Activated CD8-positive, alpha-beta T cell treated with anti-CD3 and anti-CD28 coated beads, Interleukin-2, amount 10 ng/mL, durations not matched to agents 7 days and 5 days (primary cell): ENCODE data around the gene TESK1. TPM values are rescaled to one million over a fixed set of nuclear protein-coding genes. Genes with fewer than 3 reads are reported as not detected.

ENCODE experiments used
- ATAC-seq: fragments of 150-1000 bp; cut with Tn5 transposase; one replicate; pipeline ENCODE4 v1.10.0; 2021; ENCODE audit warnings: moderate library complexity
- CTCF ChIA-PET: fragments of 350-600 bp; sonication (Branson Sonifier 250); formaldehyde crosslinking; loops from one replicate; lab custom pipeline; 2021; ENCODE audit warnings: antibody characterized with exemption; lab: Charles Lee
- POLR2A ChIA-PET: fragments of 350-600 bp; sonication (Branson Sonifier 250); formaldehyde crosslinking; loops from one replicate; lab custom pipeline; 2021; ENCODE audit warnings: antibody characterized with exemption; lab: Charles Lee
- DNase-seq: peaks from one replicate; pipeline ENCODE4 v3.0.0-alpha.2; 2020
- H3K27ac Mint-ChIP-seq: one replicate; pipeline ENCODE4 v1.8.0; 2021; ENCODE audit warnings: mild to moderate bottlenecking, mixed read lengths
- H3K27me3 Mint-ChIP-seq: one replicate; pipeline ENCODE4 v1.8.0; 2021; ENCODE audit warnings: low read depth, mixed read lengths
- H3K36me3 Mint-ChIP-seq: one replicate; pipeline ENCODE4 v1.8.0; 2021; ENCODE audit warnings: low read depth, mixed read lengths
- H3K4me1 Mint-ChIP-seq: one replicate; pipeline ENCODE4 v1.8.0; 2021; ENCODE audit warnings: low read depth, mixed read lengths
- H3K4me3 Mint-ChIP-seq: one replicate; pipeline ENCODE4 v1.8.0; 2021; ENCODE audit warnings: mild to moderate bottlenecking, mixed read lengths
- H3K9me3 Mint-ChIP-seq: one replicate; pipeline ENCODE4 v1.8.0; 2022; ENCODE audit warnings: mixed read lengths; ENCODE audit not compliant: insufficient read depth
- microRNA-seq: library from miRNA; unstranded; fragments of <30 nt; microRNA quantifications from one replicate; pipeline ENCODE4 v1.2.0, GENCODE V29; 2022
- total RNA-seq, 2 experiments: library from RNA; stranded (reverse); gene quantifications; one replicate each; pipeline ENCODE4 v1.2.3, GENCODE V29; 2021

The TESK1 gene
- total RNA-seq, 2 experiments from 2014 or later: 41.6 to 47.1 TPM

- H3K4me1 Mint-ChIP-seq: peaks cover 62% of the 10 kb centered on the region
- H3K4me3 Mint-ChIP-seq: peak within 1 kb of the TSS; percentile 92
- no peaks in the 10 kb centered on the region for H3K9me3 Mint-ChIP-seq
- POLR2A ChIA-PET: interaction anchor here (0.6 to 3.8 kb wide), 15 partner anchors 8 to 554 kb away, joined by 3 to 59 read pairs (median 5); partner anchors contain the start of genes ARHGEF39, CA9, CREB3 and GBA2
- H3K27ac Mint-ChIP-seq: peak within 1 kb of the TSS; percentile 97
- CTCF ChIA-PET: interaction anchor here (0.7 to 12.4 kb wide), 29 partner anchors 10 to 171 kb away, joined by 3 to 214 read pairs (median 5); partner anchors contain the start of genes CD72, CREB3, RGP1 and SIT1
- peak; percentile 94 for DNase-seq
- peak; percentile 92 for ATAC-seq
- peaks cover 37% of the 10 kb centered on the region for H3K36me3 Mint-ChIP-seq
- peaks cover 3% of the 10 kb centered on the region for H3K27me3 Mint-ChIP-seq
Observed at GRCh38 chr9:35657546-35658136, 52.6 kb downstream of the TESK1 start, which contains the start of gene RMRP. Gene RMRP (minus strand): TSS chr9:35658019.

GRCh38 chr9:35658137-35658967 lies 53.3 kb downstream of the TESK1 start, which contains the start of gene CCDC107:
Gene CCDC107 (plus strand): TSS chr9:35658292. CDS start chr9:35658380, 88 bp downstream.
- no peaks in the 10 kb centered on the region for H3K9me3 Mint-ChIP-seq

GRCh38 chr9:35658968-35659220 lies 53.8 kb downstream of the TESK1 start:
- H3K36me3 Mint-ChIP-seq: peaks cover 46% of the 10 kb centered on the region
- POLR2A ChIA-PET: interaction anchor here (1.1 to 3.8 kb wide), 6 partner anchors 9 to 69 kb away, joined by 3 to 59 read pairs (median 8); no protein-coding TSS in a partner anchor

More at GRCh38 chr9:35658137-35658967, 53.3 kb downstream of the TESK1 start, which contains the start of gene CCDC107:
- DNase-seq (peak; percentile 84), ATAC-seq (peak; percentile 73)
- H3K27ac Mint-ChIP-seq: peak within 1 kb of the TSS; percentile 97
- peaks cover 3% of the 10 kb centered on the region for H3K27me3 Mint-ChIP-seq
- ChIA-PET CTCF (interaction anchor here (0.7 to 12.4 kb wide), 34 partner anchors 11 to 563 kb away, joined by 3 to 214 read pairs (median 5); partner anchors contain the start of genes CA9, CD72, CREB3 and RGP1), POLR2A (interaction anchor here (0.6 to 3.8 kb wide), 15 partner anchors 7 to 555 kb away, joined by 3 to 59 read pairs (median 5); partner anchors contain the start of genes ARHGEF39, CA9, CREB3 and GBA2)
- peaks cover 69% of the 10 kb centered on the region for H3K4me1 Mint-ChIP-seq
- H3K4me3 Mint-ChIP-seq: peak within 1 kb of the TSS; percentile 92
- H3K36me3 Mint-ChIP-seq: peaks cover 44% of the 10 kb centered on the region

GRCh38 chr9:35659340-35659739 lies 54.3 kb downstream of the TESK1 start:
- no peaks in the 10 kb centered on the region for H3K9me3 Mint-ChIP-seq
- peaks cover 79% of the 10 kb centered on the region for H3K4me1 Mint-ChIP-seq
- peak overlapping the region; percentile 92 for H3K4me3 Mint-ChIP-seq
- peaks cover 3% of the 10 kb centered on the region for H3K27me3 Mint-ChIP-seq
- ATAC-seq (no peak), DNase-seq (no peak)
- ChIA-PET POLR2A (interaction anchor here (1.1 to 3.8 kb wide), 6 partner anchors 10 to 69 kb away, joined by 3 to 59 read pairs (median 8); no protein-coding TSS in a partner anchor), CTCF (interaction anchor here (0.9 to 12.4 kb wide), 18 partner anchors 10 to 564 kb away, joined by 3 to 214 read pairs (median 14); partner anchors contain the start of genes CA9, CD72, CREB3 and SIT1)
- peaks cover 46% of the 10 kb centered on the region for H3K36me3 Mint-ChIP-seq
- peak overlapping the region; percentile 97 for H3K27ac Mint-ChIP-seq

More at GRCh38 chr9:35658968-35659220, 53.8 kb downstream of the TESK1 start:
- H3K4me3 Mint-ChIP-seq: peak overlapping the region; percentile 92
- H3K4me1 Mint-ChIP-seq: peaks cover 74% of the 10 kb centered on the region
- H3K27ac Mint-ChIP-seq: peak overlapping the region; percentile 97
- DNase-seq: no peak
- CTCF ChIA-PET: interaction anchor here (0.9 to 12.4 kb wide), 22 partner anchors 11 to 564 kb away, joined by 3 to 214 read pairs (median 6); partner anchors contain the start of genes CA9, CD72, CREB3 and SIT1
- no peaks in the 10 kb centered on the region for H3K9me3 Mint-ChIP-seq
- ATAC-seq: no peak
- H3K27me3 Mint-ChIP-seq: peaks cover 3% of the 10 kb centered on the region

Small RNA genes within 50 kb of the gene (microRNA-seq; reads per million reads assigned to microRNA genes)
- gene MIR4667: not detected

Other genes with a start within 250 kb of the TESK1 start
- 1 to 10 TPM; 1.9 to 2.3 TPM for gene RUSC2, start 115.2 kb upstream of the TESK1 start, total RNA-seq
- 10 to 100 TPM; 11.6 to 15.0 TPM for gene CD72, start 13.2 kb downstream of the TESK1 start, total RNA-seq
- 100 to 1,000 TPM; 213 to 220 TPM for gene SIT1, start 45.7 kb downstream of the TESK1 start, total RNA-seq
- gene RMRP, start 52.8 kb downstream of the TESK1 start, total RNA-seq: over 10,000 TPM in 1 of 2 experiments, 1,000 to 10,000 TPM in 1; 7,126 to 12,592 TPM
- gene CCDC107, start 53.0 kb downstream of the TESK1 start, total RNA-seq: 10 to 100 TPM; 34.8 to 36.8 TPM
- gene ARHGEF39, start 59.9 kb downstream of the TESK1 start, total RNA-seq: 10 to 100 TPM; 17.2 to 17.3 TPM
- 1 to 10 TPM in 1 of 2 experiments, under 1 TPM in 1; 0.50 to 1.3 TPM for gene CA9, start 68.7 kb downstream of the TESK1 start, total RNA-seq
- 10 to 100 TPM; 12.0 to 12.8 TPM for gene TPM2, start 84.7 kb downstream of the TESK1 start, total RNA-seq
- gene TLN1, start 126.9 kb downstream of the TESK1 start, total RNA-seq: 100 to 1,000 TPM; 448 to 450 TPM
- 10 to 100 TPM; 21.6 to 21.7 TPM for gene CREB3, start 127.4 kb downstream of the TESK1 start, total RNA-seq
- 10 to 100 TPM; 52.6 to 56.4 TPM for gene GBA2, start 144.0 kb downstream of the TESK1 start, total RNA-seq
- 10 to 100 TPM; 22.1 to 22.9 TPM for gene RGP1, start 144.0 kb downstream of the TESK1 start, total RNA-seq
- under 1 TPM; 0.61 to 0.89 TPM for gene MSMP, start 149.0 kb downstream of the TESK1 start, total RNA-seq
- gene NPR2, start 186.3 kb downstream of the TESK1 start, total RNA-seq: 10 to 100 TPM; 10.8 to 11.1 TPM
- 1 to 10 TPM; 1.3 to 1.5 TPM for gene SPAG8, start 207.0 kb downstream of the TESK1 start, total RNA-seq
- gene HINT2, start 209.8 kb downstream of the TESK1 start, total RNA-seq: 10 to 100 TPM; 74.7 to 76.8 TPM
- gene FAM221B, start 223.5 kb downstream of the TESK1 start, total RNA-seq: not detected
- 1 to 10 TPM; 1.6 to 2.3 TPM for gene TMEM8B, start 224.0 kb downstream of the TESK1 start, total RNA-seq